Stomach (tissue), 9 donors: ENCODE measurements around the gene RNF135. TPM values are rescaled to one million over a fixed set of nuclear protein-coding genes. Genes with fewer than 3 reads are reported as not detected.
"Not testable (repeated sequence)": the region's sequence is repeated elsewhere in the genome, so short reads cannot be mapped to it uniquely, and the experiment has no call there.

ENCODE experiments used
- DNase-seq, 2 donors: peaks; one replicate each; pipeline versions ENCODE4 v3.0.0 to v3.0.0-alpha.2; 2013 to 2019
- H3K27ac ChIP-seq, 5 donors: fragments of 200-600 bp in 4 of 5; sonication (generic) in 4 of 5; one replicate each; pipeline ENCODE4 v1.5.1; 2013 to 2019; ENCODE audit warnings: mild to moderate bottlenecking in 1 of 5, moderate library complexity in 1 of 5
- H3K27me3 ChIP-seq, 3 donors: fragments of 200-600 bp; sonication (generic); one replicate each; pipeline ENCODE4 v1.5.1; 2017 to 2019; ENCODE audit warnings: mixed run types in 1 of 3
- H3K36me3 ChIP-seq, 4 donors: fragments of 200-600 bp; sonication (generic); 1 replicate in 3 of 4; 2 replicates in 1 of 4; pipeline ENCODE4 v1.5.1; 2016 to 2019
- H3K4me1 ChIP-seq, 4 donors: fragments of 200-600 bp; sonication (generic); one replicate each; pipeline ENCODE4 v1.5.1; 2016 to 2019
- H3K4me3 ChIP-seq, 4 donors: fragments of 200-600 bp; sonication (generic) in 3 of 4; one replicate each; pipeline ENCODE4 v1.5.1; 2016 to 2019; ENCODE audit warnings: mild to moderate bottlenecking in 1 of 4
- H3K9me3 ChIP-seq, 4 donors: fragments of 200-600 bp; sonication (generic); one replicate each; pipeline ENCODE4 v1.5.1; 2016 to 2019
- EP300 ChIP-seq: sonication (generic); formaldehyde crosslinking; IDR thresholded peaks from one replicate; pipeline ENCODE4 v1.6.1; 2017; ENCODE audit warnings: antibody characterized with exemption
- POLR2A ChIP-seq, 4 donors: fragments of 450-650 bp; IDR thresholded peaks; one replicate each; pipeline ENCODE4 v1.6.1; 2016; ENCODE audit warnings: antibody characterized with exemption in 4 of 4, control low read depth in 2 of 4, mild to moderate bottlenecking in 1 of 4, moderate library complexity in 1 of 4
- POLR2AphosphoS5 ChIP-seq, 3 donors: sonication (generic); formaldehyde crosslinking; IDR thresholded peaks; one replicate each; pipeline ENCODE4 v1.6.1; 2016; ENCODE audit warnings: antibody characterized with exemption in 3 of 3
- WGBS, 5 donors: extraction: QIAGEN DNeasy Blood & Tissue Kit in 3 of 5; methylation state at CpG; one replicate each; pipeline versions ENCODE4 v1.1.5 to v1.1.7; 2013 to 2018; 5-methylcytosine and 5-hydroxymethylcytosine counted together
- intact Hi-C: fragments of 100-400 bp; cut with DNase I; formaldehyde crosslinking; loops from one replicate; pipeline ENCODE4 v1.15.1; 2023; ENCODE audit warnings: low total_unique reads
- polyA plus RNA-seq, 3 donors: library from polyadenylated mRNA; stranded (reverse); fragments of 200-250 nt; gene quantifications; one replicate each; pipeline ENCODE4 v1.2.3, GENCODE V29; 2013
- total RNA-seq, 5 donors: library from RNA; depleted of rRNA; stranded (reverse); fragments of >200 nt; gene quantifications; one replicate each; pipeline versions ENCODE4 v1.1.0 to v1.2.3, GENCODE V29; 2014 to 2016
- TF ChIP-seq, protein P1 (sequence below), 7 experiments: fragments of 450-650 bp in 4 of 7; fragments of 200-600 bp in 3 of 7; sonication (generic) in 3 of 7; IDR thresholded peaks; one replicate each; pipeline ENCODE4 v1.5.1; 2016 to 2019; ENCODE audit warnings: antibody characterized with exemption in 7 of 7, control low read depth in 2 of 7, mild to moderate bottlenecking in 1 of 7
- donor health status: healthy with polysubstance abuse.
- donor health status: Bipolar disorder and iron deficiency.
- donor health status: healthy.

RNF135 gene
- total and polyA plus RNA-seq, 8 donors: 1.8 to 18.7 (median 10.4) TPM

DNA sequence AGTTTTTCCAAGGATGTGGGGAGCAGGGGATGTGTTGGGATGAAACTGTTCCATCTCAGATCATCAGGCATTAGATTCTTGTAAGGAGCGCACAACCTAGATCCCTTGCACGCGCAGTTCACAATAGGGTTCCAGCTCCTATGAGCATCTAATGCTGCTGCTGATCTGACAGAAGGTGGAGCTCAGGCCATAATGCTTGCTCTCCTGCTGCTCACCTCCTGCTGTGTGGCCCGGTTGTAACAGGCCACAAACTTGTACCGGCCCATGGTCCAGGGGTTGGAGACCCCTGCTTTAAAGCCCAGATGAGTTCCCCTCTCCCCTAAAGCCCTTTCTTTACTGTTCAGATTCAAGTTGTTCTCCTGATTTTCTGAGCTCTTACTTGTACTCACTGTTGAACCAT lies 44.8 kb downstream of the RNF135 start:
- no peak for TF ChIP-seq POLR2AphosphoS5 (IDR thresholded peaks at IDR 0.05)
- TF ChIP-seq POLR2A (IDR thresholded peaks at IDR 0.05): no peak
- no peak for TF ChIP-seq EP300
- TF ChIP-seq, protein P1, sequence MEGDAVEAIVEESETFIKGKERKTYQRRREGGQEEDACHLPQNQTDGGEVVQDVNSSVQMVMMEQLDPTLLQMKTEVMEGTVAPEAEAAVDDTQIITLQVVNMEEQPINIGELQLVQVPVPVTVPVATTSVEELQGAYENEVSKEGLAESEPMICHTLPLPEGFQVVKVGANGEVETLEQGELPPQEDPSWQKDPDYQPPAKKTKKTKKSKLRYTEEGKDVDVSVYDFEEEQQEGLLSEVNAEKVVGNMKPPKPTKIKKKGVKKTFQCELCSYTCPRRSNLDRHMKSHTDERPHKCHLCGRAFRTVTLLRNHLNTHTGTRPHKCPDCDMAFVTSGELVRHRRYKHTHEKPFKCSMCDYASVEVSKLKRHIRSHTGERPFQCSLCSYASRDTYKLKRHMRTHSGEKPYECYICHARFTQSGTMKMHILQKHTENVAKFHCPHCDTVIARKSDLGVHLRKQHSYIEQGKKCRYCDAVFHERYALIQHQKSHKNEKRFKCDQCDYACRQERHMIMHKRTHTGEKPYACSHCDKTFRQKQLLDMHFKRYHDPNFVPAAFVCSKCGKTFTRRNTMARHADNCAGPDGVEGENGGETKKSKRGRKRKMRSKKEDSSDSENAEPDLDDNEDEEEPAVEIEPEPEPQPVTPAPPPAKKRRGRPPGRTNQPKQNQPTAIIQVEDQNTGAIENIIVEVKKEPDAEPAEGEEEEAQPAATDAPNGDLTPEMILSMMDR (IDR thresholded peaks at IDR 0.05): no peak
- Histone ChIP-seq H3K4me1 (peaks cover 0 to 5% (median 0%) of the 10 kb centered on the region in 4 donors), H3K36me3 (no peaks in the 10 kb centered on the region), H3K4me3 (no peak overlapping the region), H3K27me3 (no peaks in the 10 kb centered on the region), H3K27ac (no peak overlapping the region), H3K9me3 (no peaks in the 10 kb centered on the region)
- DNase-seq: no peak
- WGBS, 5 donors: 79 to 84% (median 79%) methylated on average over 5 of the region's 5 CpGs
- intact Hi-C loops: loop anchor here (10.0 kb wide), 1 partner anchor 199 kb away; no protein-coding TSS in a partner anchor

DNA sequence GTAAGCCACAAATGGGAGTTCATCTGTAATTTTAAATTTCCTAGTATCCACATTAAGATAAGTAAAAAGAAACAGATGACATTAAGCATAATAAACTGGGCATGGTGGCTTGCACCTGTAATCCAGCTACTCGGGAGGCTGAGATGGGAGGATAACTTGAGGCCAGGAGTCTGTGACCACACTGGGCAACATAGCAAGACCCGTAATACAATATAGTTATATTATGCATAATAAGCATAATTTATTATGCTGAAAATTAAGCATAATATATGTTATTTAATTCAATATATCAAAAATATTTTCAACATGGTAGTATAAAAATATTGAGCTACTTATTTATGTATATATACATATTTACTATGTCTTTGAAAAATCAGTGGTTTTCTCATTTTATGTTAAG lies 48.2 kb downstream of the RNF135 start:
- Histone ChIP-seq H3K4me1 (peaks cover 0 to 5% (median 0%) of the 10 kb centered on the region in 4 donors), H3K36me3 (no peaks in the 10 kb centered on the region), H3K9me3 (no peaks in the 10 kb centered on the region), H3K27ac (no peak overlapping the region), H3K27me3 (no peaks in the 10 kb centered on the region), H3K4me3 (no peak overlapping the region)
- DNase-seq: no peak
- intact Hi-C loops: loop anchor here (10.0 kb wide), 1 partner anchor 196 kb away; no protein-coding TSS in a partner anchor
- TF ChIP-seq EP300 (no peak), POLR2AphosphoS5 (IDR thresholded peaks at IDR 0.05) (no peak), POLR2A (IDR thresholded peaks at IDR 0.05) (no peak)
- TF ChIP-seq, protein P1 (IDR thresholded peaks at IDR 0.05): no peak
- 95 to 100% (median 97%) methylated on average over 2 of the region's 2 CpGs for WGBS, 5 donors

DNA sequence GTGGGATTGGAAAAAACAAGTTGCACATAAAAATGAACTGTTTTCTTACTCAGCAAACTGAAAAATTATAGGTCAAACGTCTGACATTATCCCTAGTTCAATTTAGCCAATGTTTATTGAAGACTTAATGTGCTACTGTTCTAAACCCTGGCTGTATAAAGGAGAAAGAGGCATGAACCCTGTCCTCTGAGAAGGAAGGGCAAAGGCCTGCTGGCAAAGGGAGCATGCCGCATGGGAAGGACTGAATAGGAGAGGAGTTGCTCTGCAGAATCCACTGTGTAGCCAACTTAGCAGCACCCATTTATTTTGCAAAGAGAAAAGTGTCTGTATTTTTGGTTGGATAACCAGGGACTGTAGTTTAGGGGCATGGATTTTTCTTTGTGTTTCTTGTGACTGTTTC lies 52.3 kb downstream of the RNF135 start:
- H3K9me3 ChIP-seq, DNase-seq, H3K36me3 ChIP-seq, intact Hi-C loops, H3K27me3 ChIP-seq, H3K27ac ChIP-seq, H3K4me3 ChIP-seq, H3K4me1 ChIP-seq: not testable (repeated sequence)
- WGBS, 5 donors: 16 to 66% (median 36%) methylated on average over 1 to 2 of the region's 2 CpGs

DNA sequence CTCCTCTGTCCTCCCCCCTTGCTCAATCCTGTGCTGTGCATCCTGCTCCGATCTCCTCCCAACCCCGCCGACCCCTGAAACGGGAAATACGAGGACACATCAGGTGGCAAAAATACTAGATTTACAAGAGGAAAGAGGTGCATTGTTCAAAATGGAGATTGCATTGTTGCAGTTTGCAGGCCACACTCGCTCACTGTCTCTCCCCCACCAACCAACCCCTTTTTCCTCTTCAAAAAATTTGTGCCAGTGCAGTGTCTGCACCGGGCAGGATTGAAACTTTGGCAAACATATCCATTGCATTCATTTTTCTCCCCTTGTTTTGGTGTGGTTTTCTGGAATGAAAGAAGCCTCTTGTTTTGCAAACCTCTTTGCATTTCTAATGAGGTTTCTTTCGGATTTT lies 61.0 kb downstream of the RNF135 start:
- Histone ChIP-seq H3K4me1 (no peaks in the 10 kb centered on the region), H3K9me3 (no peaks in the 10 kb centered on the region), H3K27ac (no peak overlapping the region), H3K36me3 (peaks cover 0 to 38% (median 24%) of the 10 kb centered on the region in 4 donors), H3K27me3 (no peaks in the 10 kb centered on the region), H3K4me3 (no peak overlapping the region)
- no peak for DNase-seq
- TF ChIP-seq, protein P1 (IDR thresholded peaks at IDR 0.05): no peak
- no peak for TF ChIP-seq POLR2AphosphoS5 (IDR thresholded peaks at IDR 0.05)
- TF ChIP-seq EP300: no peak
- TF ChIP-seq POLR2A (IDR thresholded peaks at IDR 0.05): no peak
- intact Hi-C loops: no loop called here
- 84 to 89% (median 86%) methylated on average over 8 of the region's 8 CpGs for WGBS, 5 donors

DNA sequence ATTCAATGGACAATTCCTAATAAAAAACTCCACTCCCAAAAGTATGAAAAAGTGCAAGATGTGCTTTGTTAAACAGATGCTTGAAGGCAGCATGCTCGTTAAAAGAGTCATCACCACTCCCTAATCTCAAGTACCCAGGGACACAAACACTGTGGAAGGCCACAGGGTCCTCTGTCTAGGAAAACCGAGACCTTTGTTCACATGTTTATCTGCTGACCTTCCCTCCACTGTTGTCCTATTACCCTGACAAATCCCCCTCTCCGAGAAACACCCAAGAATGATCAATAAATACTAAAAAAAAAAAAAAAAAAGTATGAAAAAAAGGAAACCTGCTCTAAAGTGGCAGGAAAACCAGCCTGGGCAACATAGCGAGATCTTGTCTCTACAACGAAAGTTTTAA lies 64.8 kb downstream of the RNF135 start:
- H3K9me3 ChIP-seq, H3K27ac ChIP-seq, intact Hi-C loops, H3K4me3 ChIP-seq, H3K27me3 ChIP-seq, H3K4me1 ChIP-seq, DNase-seq: not testable (repeated sequence)
- H3K36me3 ChIP-seq: peaks cover 0 to 38% (median 24%) of the 10 kb centered on the region in 4 donors
- WGBS, 5 donors: 83 to 92% (median 87%) methylated on average over 5 of the region's 5 CpGs

DNA sequence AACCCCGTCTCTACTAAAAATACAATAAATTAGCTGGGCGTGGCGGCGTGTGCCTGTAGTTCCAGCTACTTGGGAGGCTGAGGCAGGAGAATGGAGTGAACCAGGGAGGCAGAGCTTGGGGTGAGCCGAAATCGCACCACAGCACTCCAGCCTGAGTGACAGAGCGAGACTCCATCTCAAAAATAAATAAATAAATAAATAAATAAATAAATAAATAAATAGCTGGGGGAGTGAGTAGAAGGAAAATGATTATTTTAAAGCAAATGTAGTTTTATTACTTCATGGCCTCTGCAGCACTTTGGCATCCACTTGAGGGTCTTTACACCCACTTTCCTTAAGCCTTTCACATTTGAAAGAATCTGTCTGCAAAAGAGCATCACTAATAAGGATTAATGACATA lies 70.0 kb downstream of the RNF135 start:
- 94 to 98% (median 95%) methylated on average over 7 of the region's 7 CpGs for WGBS, 5 donors
- H3K27me3 ChIP-seq, H3K27ac ChIP-seq, H3K4me1 ChIP-seq, H3K36me3 ChIP-seq, intact Hi-C loops, DNase-seq, H3K9me3 ChIP-seq, H3K4me3 ChIP-seq: not testable (repeated sequence)

DNA sequence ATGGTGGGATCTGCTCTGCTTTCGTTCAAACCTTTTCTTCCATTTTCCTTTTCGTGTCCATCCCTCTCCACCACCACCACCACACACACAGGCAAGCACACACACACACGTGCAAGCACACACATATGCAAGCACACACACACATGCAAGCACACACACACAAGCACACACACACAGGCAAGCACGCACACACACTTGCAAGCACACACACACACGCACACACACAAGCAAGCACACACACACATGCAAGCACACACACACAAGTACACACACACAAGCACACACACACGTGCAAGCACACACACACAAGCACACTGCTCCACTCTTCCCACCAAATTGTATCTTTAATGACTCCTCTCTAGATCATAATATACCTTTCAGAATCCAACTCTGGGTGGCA lies 71.5 kb downstream of the RNF135 start:
- H3K36me3 ChIP-seq, H3K27me3 ChIP-seq, H3K9me3 ChIP-seq, H3K4me1 ChIP-seq, H3K4me3 ChIP-seq, DNase-seq, intact Hi-C loops, H3K27ac ChIP-seq: not testable (repeated sequence)
- 85 to 91% (median 88%) methylated on average over 6 of the region's 6 CpGs for WGBS, 5 donors

DNA sequence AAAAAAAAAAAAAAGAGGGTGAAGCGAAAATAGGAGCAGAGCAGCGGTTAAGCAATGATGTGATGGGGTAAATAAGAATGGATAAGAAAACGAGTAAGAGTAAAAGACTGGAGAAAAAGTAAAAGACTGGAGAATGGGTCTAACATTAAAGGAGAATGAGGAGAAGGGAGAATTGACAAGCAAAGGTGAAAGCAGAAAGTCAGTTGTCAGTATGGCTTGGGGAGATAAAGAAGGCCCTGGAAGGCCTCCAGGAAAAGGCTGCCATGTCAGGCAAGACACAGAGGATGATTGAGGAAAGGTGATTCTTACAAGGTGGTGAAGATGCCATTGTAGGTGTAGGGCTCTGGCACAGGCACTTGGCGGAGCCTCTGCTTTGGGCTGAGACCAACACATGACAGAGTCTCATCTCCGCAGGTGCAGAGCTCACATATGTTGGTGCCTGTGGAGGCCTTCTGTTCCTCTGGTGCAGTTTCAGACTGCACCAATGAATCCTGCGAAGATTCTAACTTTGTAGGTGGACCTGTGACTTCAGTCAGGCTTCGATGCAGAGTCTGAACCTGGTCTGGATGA lies 76.1 kb downstream of the RNF135 start:
- H3K27me3 ChIP-seq, intact Hi-C loops: not testable (repeated sequence)

More for the DNA sequence above, 76.1 kb downstream of the RNF135 start:
- DNase-seq, H3K4me3 ChIP-seq, H3K9me3 ChIP-seq, H3K4me1 ChIP-seq, H3K27ac ChIP-seq: not testable (repeated sequence)
- H3K36me3 ChIP-seq: peaks cover 0 to 15% (median 2%) of the 10 kb centered on the region in 4 donors
- WGBS, 5 donors: 70 to 96% (median 96%) methylated on average over 3 to 6 of the region's 7 CpGs
